HUES48 (cell line): ENCODE data around the gene IL10.

Experiments
- H3K27ac ChIP-seq: one replicate; pipeline ENCODE4 v1.7.0; 2013; ENCODE audit warnings: low read depth, low read length, inconsistent platforms
- H3K27me3 ChIP-seq: 2 replicates; pipeline ENCODE4 v1.6.1; 2013; ENCODE audit warnings: mild to moderate bottlenecking, low read length; ENCODE audit not compliant: control insufficient read depth, insufficient read depth
- H3K36me3 ChIP-seq: 2 replicates; pipeline ENCODE4 v1.6.1; 2013; ENCODE audit warnings: low read length; ENCODE audit not compliant: control insufficient read depth, insufficient read depth
- H3K4me1 ChIP-seq: 2 replicates; pipeline ENCODE4 v1.6.1; 2013; ENCODE audit warnings: mild to moderate bottlenecking, low read length; ENCODE audit not compliant: control insufficient read depth, insufficient read depth
- H3K4me3 ChIP-seq: 2 replicates; pipeline ENCODE4 v1.5.1; 2013; ENCODE audit warnings: mild to moderate bottlenecking, low read depth, low read length
- H3K9ac ChIP-seq: 2 replicates; pipeline ENCODE4 v1.6.1; 2013; ENCODE audit warnings: mild to moderate bottlenecking, low read depth, low read length, moderate library complexity
- H3K9me3 ChIP-seq: 2 replicates; pipeline ENCODE4 v1.6.1; 2013; ENCODE audit warnings: low read length; ENCODE audit not compliant: control insufficient read depth, insufficient read depth

Gene IL10

DNA sequence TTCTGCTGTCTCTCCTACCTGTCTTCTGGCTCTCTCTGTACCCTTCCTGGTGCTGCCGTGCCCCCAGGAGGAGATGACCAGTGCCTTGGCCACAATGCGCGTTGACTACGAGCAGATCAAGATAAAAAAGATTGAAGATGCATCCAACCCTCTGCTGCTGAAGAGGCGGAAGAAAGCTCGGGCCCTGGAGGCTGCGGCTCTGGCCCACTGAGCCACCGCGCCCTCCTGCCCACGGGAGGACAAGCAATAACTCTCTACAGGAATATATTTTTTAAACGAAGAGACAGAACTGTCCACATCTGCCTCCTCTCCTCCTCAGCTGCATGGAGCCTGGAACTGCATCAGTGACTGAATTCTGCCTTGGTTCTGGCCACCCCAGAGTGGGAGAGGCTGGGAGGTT, 39.8 kb downstream of the IL10 start:
- Histone ChIP-seq H3K36me3 (peaks cover 40% of the 10 kb centered on the region), H3K9ac (no peak overlapping the region), H3K4me3 (no peak overlapping the region), H3K27ac (no peak overlapping the region), H3K4me1 (no peaks in the 10 kb centered on the region), H3K27me3 (no peaks in the 10 kb centered on the region), H3K9me3 (no peaks in the 10 kb centered on the region)

DNA sequence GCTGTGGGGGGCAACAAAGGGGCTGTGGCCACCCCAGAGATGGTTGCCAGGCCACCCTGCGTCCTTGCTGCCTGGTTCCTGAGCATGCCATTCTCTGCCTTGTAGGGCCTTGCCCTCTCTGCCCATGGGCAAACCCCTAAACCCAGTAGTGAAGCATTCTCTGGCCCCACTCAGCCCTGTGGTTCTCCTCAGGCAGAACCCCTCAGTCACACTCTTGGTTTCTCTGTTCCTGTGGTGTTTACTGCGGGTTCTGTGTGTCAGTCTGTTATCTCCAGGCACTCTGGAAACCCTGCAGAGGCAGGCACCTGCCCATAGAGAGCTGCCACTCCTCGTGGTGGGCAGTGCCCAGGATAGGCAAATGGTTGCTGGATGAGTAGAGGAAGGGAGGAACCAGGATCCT, 42.8 kb downstream of the IL10 start:
- H3K36me3 ChIP-seq, result peaks cover 40% of the 10 kb centered on the region
- no peak overlapping the region for H3K27ac ChIP-seq
- H3K9ac ChIP-seq, result no peak overlapping the region
- no peak overlapping the region for H3K4me3 ChIP-seq
- no peaks in the 10 kb centered on the region for H3K27me3 ChIP-seq
- peaks cover 4% of the 10 kb centered on the region; the same call in 1 of the 2 replicates for H3K4me1 ChIP-seq
- no peaks in the 10 kb centered on the region for H3K9me3 ChIP-seq

DNA sequence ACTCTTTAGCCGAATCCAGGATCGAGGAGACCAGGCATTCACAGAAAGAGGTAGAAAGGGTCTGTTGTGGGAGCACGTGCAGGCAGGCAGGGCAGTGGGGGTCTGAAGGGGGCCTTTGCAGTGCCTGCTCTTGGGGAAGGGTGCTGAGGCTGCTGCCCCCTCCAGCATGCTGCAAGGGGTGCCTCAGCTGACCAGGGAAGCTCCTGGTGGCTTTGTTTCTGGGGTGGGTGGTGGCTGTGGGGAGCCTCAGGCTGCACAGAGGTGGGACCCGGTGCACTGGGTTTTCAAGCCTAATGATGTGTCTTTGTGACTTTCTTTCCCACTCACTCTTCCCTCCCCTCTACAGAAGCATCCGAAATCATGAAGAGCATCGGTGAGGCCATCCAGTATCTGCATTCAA, 43.2 kb downstream of the IL10 start:
- H3K4me1 ChIP-seq, result peaks cover 7% of the 10 kb centered on the region
- peaks cover 40% of the 10 kb centered on the region for H3K36me3 ChIP-seq
- H3K9me3 ChIP-seq, result no peaks in the 10 kb centered on the region
- no peaks in the 10 kb centered on the region for H3K27me3 ChIP-seq
- H3K27ac ChIP-seq, result no peak overlapping the region
- no peak overlapping the region for H3K4me3 ChIP-seq
- H3K9ac ChIP-seq, result no peak overlapping the region

DNA sequence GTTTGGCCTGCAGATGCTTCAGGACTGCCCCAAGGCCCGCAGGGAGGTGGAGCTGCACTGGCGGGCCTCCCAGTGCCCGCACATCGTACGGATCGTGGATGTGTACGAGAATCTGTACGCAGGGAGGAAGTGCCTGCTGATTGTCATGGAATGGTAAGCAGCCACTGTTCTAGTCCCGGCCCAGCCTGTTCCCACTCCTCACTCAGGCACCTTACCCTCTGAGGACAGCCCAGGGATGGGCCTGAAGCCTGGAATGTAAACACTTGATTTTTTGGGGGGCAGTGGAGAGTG, 43.7 kb downstream of the IL10 start:
- H3K27ac ChIP-seq, result no peak overlapping the region
- no peaks in the 10 kb centered on the region for H3K27me3 ChIP-seq
- H3K9me3 ChIP-seq, result no peaks in the 10 kb centered on the region
- H3K4me3 ChIP-seq, result no peak overlapping the region
- no peak overlapping the region for H3K9ac ChIP-seq
- H3K36me3 ChIP-seq, result peaks cover 40% of the 10 kb centered on the region
- H3K4me1 ChIP-seq, result peaks cover 11% of the 10 kb centered on the region

GRCh38 chr1:206727981-206728696, 44.2 kb downstream of the IL10 start:
- no peaks in the 10 kb centered on the region for H3K27me3 ChIP-seq
- H3K36me3 ChIP-seq, result peaks cover 39% of the 10 kb centered on the region
- no peak overlapping the region for H3K4me3 ChIP-seq
- peaks cover 16% of the 10 kb centered on the region for H3K4me1 ChIP-seq
- H3K9ac ChIP-seq, result no peak overlapping the region
- no peak overlapping the region for H3K27ac ChIP-seq
- no peaks in the 10 kb centered on the region for H3K9me3 ChIP-seq

- H3K9me3 ChIP-seq, result no peaks in the 10 kb centered on the region
- H3K9ac ChIP-seq, result no peak overlapping the region
- no peak overlapping the region for H3K4me3 ChIP-seq
- H3K27me3 ChIP-seq, result no peaks in the 10 kb centered on the region
- H3K36me3 ChIP-seq, result peaks cover 12% of the 10 kb centered on the region
- peaks cover 19% of the 10 kb centered on the region for H3K4me1 ChIP-seq
- H3K27ac ChIP-seq, result no peak overlapping the region
Measured at GRCh38 chr1:206725109-206725963, 47.0 kb downstream of the IL10 start.

GRCh38 chr1:206723805-206724472, 48.4 kb downstream of the IL10 start:
- Histone ChIP-seq H3K27ac (peak overlapping the region; percentile 75), H3K36me3 (no peaks in the 10 kb centered on the region), H3K4me1 (peaks cover 19% of the 10 kb centered on the region), H3K4me3 (no peak overlapping the region), H3K9me3 (no peaks in the 10 kb centered on the region), H3K27me3 (no peaks in the 10 kb centered on the region), H3K9ac (no peak overlapping the region)

GRCh38 chr1:206723462-206723804, 48.9 kb downstream of the IL10 start:
- H3K9ac ChIP-seq, result no peak overlapping the region
- peak overlapping the region; percentile 75 for H3K27ac ChIP-seq

DNA sequence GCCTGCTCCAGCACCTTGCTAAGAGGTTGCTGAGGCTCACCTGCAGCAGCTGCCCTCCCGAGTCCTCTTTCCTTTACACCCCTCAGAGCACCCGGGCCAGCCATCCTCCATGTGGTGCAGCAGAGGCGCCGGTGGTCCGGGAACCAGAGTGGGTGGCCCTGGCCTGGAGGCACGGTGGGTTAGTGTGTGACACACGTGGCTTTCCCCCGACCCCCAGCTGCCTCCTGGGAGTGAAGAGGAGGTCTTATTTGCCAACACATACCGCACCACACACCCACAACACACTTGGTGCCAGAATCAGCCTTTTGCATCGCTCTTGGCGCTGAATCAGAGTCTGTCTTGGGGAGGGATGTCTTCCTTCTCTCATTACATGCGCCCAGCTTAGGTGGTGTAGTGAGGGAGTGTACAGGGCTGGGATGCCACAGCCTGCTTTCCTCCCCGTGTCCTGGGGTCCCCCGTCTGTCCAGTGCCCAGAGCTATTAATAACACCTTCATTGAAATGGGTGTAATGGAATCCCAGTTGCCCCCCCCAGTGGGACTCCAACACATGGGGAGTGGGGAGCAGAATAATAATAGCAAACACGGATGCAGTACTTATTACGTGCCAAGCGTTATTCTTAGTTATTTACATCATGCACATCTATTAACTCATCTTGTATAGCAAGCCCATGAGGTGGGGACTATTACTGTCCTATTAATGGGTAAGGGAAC, 49.4 kb downstream of the IL10 start:
- Histone ChIP-seq H3K27me3 (no peaks in the 10 kb centered on the region), H3K4me1 (peaks cover 19% of the 10 kb centered on the region), H3K4me3 (no peak overlapping the region), H3K36me3 (no peaks in the 10 kb centered on the region), H3K9me3 (no peaks in the 10 kb centered on the region), H3K27ac (peak overlapping the region; percentile 75), H3K9ac (no peak overlapping the region)

More at GRCh38 chr1:206723462-206723804, 48.9 kb downstream of the IL10 start:
- H3K4me3 ChIP-seq, result no peak overlapping the region
- H3K36me3 ChIP-seq, result no peaks in the 10 kb centered on the region
- no peaks in the 10 kb centered on the region for H3K27me3 ChIP-seq
- H3K9me3 ChIP-seq, result no peaks in the 10 kb centered on the region
- peaks cover 19% of the 10 kb centered on the region for H3K4me1 ChIP-seq

GRCh38 chr1:206721454-206721853, 50.8 kb downstream of the IL10 start:
- no peak overlapping the region for H3K4me3 ChIP-seq
- H3K36me3 ChIP-seq, result no peaks in the 10 kb centered on the region
- H3K4me1 ChIP-seq, result peaks cover 17% of the 10 kb centered on the region
- H3K27ac ChIP-seq, result no peak overlapping the region
- no peaks in the 10 kb centered on the region for H3K27me3 ChIP-seq
- H3K9me3 ChIP-seq, result no peaks in the 10 kb centered on the region
- H3K9ac ChIP-seq, result no peak overlapping the region
